SK-N-DZ (cell line): ENCODE results near the gene PLCL2.
"Not testable (repeated sequence)": the region's sequence is repeated elsewhere in the genome, so short reads cannot be mapped to it uniquely, and the experiment has no call there.

Experiments
- DNase-seq: peaks from one replicate; pipeline ENCODE4 v3.0.0-alpha.2; 2015; ENCODE audit warnings: low spot score

Gene PLCL2

DNA sequence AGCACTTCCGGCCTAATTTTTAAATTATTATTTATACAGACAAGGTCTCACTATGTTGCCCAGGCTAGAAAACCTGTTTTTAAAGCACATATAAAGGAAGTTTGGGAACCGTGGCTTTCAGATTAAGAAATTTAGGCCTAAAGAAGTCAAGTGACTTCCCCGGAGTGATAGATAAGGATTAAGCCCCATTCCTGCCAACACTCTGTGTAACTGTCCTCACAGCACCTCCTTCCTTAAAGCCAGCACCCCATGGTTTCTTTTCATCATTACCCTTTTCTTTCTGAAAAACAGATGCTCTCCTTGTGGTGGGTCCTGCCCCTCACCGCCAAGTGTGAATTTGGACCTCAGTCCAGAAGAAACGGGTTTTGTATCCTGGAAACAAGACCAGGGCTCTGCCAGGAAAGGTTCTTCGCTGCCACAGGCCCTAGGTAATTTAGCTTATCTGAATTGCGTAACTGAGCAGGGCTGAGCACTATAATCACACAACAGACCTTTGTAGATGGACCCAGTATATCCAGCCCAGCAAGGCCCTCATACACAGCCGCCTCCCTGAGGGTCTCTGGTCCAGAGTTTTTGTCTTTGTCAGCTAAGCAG is 231.3 kb downstream of the PLCL2 start:
- DNase-seq, result no peak

DNA sequence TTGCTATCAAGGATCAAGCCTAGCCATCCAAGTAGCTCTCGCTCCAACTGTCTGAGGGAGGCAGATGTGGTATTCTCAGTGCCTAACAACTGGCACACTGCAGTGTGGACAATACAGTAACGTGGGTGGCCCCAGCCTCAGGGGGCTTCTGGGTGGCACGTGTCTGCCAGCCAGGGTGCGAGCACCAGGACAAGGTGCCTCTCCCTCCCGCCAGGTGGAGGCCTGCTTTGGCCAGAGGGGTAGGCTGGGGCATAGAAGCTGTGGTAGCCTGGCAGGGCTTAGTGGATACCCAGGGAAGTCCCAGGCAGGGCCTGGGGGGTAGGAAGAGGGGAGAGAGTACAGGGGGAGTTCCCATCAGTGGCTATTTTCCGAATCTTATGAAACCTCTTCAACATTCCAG is 234.0 kb downstream of the PLCL2 start:
- no peak for DNase-seq

DNA sequence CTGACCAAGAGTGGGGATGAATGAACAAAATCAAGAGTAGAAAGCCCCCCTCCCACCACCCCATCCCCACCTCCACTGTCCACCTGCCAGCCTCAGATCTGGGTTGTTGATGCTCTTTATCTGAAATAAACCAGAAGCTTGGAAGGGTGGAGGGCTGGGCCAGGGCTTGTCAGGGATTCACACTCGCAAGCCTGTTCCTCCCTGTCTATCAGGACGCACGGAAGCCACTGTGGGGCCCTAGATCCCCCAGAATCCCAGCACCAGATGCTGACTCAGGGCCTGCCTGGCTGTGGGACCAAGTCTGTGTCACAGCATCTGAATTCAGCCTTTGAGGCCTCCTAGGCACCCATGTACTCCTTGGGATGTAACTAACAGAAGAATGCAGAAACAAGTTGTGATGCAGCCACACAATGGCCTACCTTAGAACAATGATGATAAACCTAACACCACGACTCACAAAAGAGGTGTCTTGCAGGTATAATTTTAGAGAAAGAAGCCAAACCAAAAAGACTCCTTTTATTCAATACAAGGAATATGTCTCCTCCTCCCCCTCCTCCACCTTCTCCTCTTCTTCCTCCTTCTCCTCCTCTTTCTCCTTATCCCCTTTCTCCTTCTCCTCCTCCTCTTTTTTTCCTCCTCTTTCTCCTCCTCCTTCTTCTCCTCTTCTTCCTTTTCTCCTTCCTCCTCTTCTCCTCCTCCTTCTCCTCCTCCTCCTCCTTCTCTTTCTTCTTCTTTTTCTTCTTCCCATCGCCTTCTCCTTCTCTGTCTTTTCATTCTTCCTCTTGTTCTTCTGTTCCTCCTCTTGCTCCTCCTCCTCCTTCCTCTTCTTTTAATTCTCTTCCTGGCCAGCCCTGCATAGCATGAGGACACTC is 234.7 kb downstream of the PLCL2 start:
- peak; percentile 63 for DNase-seq

DNA sequence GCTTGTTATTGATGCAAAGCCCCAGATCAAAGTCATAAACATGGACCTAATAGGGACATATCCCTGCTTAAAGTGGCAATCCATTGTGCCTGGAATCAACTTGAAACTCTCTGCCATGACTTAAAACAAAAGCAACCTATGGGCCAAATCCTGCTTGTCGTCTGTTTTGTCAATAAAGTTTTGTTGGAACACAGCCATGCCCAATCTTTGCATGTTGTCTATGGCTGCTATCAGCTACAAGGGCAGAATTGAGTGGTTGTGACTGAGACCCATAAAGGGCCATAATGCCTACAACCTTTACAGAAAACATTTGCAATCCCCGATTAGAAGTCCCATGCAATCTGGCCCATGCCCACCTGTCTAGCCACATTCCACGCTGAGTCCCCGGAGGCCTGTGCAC is 235.4 kb downstream of the PLCL2 start:
- no peak for DNase-seq

DNA sequence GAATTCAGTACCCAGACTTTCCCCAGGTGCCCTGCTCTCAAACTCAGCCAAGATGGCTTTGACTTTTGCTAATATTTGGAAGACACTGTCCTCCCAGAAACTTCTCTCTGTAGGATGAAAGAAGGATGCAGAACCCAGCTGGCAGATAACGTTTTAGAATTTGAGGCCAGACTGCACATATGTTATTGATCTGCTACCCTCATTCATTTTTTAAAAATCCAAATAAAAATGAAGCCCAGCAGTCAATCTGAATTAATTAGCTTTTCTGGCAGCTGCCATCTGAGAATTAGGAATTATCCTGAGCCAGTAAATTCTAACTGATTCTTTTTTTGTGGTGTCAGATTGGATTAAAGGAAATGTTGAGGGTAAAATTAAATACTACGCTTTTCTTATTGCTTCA is 236.6 kb downstream of the PLCL2 start:
- no peak for DNase-seq

DNA sequence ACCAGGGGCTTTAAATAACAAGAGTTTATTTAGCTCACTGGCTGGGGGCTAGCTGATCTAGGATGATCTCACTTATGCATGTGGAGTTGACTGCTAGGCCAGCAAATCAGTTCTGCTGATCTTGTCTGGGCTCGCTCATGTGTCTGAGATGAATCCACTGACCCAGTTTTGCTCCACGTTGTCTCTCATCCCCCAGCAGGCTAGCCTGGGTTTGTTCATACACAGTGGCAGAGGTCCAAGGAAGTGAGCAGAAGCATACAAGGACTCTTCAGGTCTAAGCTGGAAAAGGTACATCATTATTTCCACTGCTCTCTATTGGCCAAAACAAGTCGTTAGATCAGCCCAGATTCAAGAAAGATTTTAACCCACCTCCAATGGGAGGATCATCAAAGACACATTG is 238.0 kb downstream of the PLCL2 start:
- DNase-seq, result no peak

GRCh38 chr3:17125738-17126442 is 241.1 kb downstream of the PLCL2 start:
- no peak for DNase-seq

- not testable (repeated sequence) for DNase-seq
Measured at GRCh38 chr3:17128671-17129070, 243.9 kb downstream of the PLCL2 start.

DNA sequence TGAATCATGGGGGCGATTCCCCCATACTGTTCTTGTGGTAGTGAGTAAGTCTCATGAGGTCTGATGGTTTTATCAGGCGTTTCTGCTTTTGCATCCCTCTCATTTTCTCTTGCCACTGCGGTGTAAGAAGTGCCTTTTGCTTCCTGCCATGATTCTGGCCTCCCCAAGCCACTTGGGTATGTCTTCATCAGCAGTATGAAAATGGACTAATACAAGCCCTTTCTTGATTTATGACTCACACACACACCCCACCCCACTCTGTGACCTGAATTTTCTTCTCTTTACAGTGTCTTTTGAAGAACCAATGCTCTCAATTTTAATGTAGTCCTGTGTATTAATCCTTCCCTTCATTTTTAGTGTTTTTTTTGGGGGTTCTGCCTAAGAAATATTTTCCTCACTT is 244.8 kb downstream of the PLCL2 start:
- no peak for DNase-seq

GRCh38 chr3:17130956-17131355 is 246.2 kb downstream of the PLCL2 start:
- DNase-seq, result no peak

GRCh38 chr3:17132286-17133115 is 247.7 kb downstream of the PLCL2 start:
- DNase-seq, result peak; percentile 86

- DNase-seq, result no peak
Measured at GRCh38 chr3:17133632-17134545, 249.1 kb downstream of the PLCL2 start.

DNA sequence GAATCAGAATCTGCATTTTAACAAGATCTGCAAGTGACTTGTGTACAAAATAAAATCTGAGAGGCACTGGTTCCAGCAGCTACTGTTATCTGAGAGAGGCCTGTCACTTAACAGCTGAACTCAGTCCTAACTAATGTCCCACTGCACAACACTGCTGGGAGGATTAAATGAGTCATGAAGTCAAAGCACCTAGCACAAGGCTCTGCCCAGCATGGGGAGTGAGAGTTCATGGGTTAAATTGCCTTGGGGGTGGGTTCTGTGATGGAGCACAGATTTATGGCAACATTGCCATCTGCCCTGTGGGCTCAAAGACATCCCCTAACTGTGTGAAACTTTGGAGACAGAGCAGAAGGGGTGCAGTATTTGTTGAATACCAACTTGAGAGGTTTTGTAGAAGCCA is 250.9 kb downstream of the PLCL2 start:
- DNase-seq, result no peak

GRCh38 chr3:17136136-17136721 is 251.5 kb downstream of the PLCL2 start:
- DNase-seq, result peak; percentile 82

GRCh38 chr3:17137321-17137826 is 252.6 kb downstream of the PLCL2 start:
- no peak for DNase-seq

- no peak for DNase-seq
Measured at GRCh38 chr3:17138246-17139039, 253.7 kb downstream of the PLCL2 start.
